ENCODE measurements around the gene RCAN3.

DNA sequence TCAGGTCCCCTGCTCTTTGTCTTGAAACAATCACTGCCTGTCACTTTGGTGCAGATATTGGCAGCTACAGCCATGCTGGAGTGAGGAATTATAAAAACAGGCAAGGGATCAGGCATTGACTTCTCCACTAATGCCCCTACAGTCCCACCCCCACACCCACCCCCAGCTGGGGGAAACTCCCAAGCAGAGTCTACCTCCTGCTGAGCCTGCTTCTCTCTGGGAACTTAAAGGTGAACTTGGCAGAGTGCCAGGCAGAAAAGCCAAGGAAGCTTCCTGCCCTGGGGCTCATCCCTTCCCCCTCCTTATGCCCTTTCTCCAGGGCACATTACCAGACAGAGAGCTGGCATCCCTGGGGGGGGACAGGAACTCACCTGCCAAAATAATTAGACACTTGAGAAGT is 60.0 kb downstream of the RCAN3 start:
- TF ChIP-seq, protein P1, sequence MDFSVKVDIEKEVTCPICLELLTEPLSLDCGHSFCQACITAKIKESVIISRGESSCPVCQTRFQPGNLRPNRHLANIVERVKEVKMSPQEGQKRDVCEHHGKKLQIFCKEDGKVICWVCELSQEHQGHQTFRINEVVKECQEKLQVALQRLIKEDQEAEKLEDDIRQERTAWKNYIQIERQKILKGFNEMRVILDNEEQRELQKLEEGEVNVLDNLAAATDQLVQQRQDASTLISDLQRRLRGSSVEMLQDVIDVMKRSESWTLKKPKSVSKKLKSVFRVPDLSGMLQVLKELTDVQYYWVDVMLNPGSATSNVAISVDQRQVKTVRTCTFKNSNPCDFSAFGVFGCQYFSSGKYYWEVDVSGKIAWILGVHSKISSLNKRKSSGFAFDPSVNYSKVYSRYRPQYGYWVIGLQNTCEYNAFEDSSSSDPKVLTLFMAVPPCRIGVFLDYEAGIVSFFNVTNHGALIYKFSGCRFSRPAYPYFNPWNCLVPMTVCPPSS (IDR thresholded peaks at IDR 0.05) = no peak
- TF ChIP-seq, protein P2, sequence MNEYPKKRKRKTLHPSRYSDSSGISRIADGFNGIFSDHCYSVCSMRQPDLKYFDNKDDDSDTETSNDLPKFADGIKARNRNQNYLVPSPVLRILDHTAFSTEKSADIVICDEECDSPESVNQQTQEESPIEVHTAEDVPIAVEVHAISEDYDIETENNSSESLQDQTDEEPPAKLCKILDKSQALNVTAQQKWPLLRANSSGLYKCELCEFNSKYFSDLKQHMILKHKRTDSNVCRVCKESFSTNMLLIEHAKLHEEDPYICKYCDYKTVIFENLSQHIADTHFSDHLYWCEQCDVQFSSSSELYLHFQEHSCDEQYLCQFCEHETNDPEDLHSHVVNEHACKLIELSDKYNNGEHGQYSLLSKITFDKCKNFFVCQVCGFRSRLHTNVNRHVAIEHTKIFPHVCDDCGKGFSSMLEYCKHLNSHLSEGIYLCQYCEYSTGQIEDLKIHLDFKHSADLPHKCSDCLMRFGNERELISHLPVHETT (CRISPR knock-in tag; conservative IDR thresholded peaks at IDR 0.05) = no peak
- TF ChIP-seq, protein P3, sequence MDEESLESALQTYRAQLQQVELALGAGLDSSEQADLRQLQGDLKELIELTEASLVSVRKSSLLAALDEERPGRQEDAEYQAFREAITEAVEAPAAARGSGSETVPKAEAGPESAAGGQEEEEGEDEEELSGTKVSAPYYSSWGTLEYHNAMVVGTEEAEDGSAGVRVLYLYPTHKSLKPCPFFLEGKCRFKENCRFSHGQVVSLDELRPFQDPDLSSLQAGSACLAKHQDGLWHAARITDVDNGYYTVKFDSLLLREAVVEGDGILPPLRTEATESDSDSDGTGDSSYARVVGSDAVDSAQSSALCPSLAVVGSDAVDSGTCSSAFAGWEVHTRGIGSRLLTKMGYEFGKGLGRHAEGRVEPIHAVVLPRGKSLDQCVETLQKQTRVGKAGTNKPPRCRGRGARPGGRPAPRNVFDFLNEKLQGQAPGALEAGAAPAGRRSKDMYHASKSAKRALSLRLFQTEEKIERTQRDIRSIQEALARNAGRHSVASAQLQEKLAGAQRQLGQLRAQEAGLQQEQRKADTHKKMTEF (CRISPR knock-in tag; IDR thresholded peaks at IDR 0.05) = no peak
- TF ChIP-seq, protein P4, sequence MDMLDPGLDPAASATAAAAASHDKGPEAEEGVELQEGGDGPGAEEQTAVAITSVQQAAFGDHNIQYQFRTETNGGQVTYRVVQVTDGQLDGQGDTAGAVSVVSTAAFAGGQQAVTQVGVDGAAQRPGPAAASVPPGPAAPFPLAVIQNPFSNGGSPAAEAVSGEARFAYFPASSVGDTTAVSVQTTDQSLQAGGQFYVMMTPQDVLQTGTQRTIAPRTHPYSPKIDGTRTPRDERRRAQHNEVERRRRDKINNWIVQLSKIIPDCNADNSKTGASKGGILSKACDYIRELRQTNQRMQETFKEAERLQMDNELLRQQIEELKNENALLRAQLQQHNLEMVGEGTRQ (IDR thresholded peaks at IDR 0.05; ENCODE audit: low read depth, low read length) = no peak
- TF ChIP-seq, protein P4 (CRISPR knock-in tag; IDR thresholded peaks at IDR 0.05; ENCODE audit: borderline replicate concordance) = no peak

Measured in HepG2 (cell line).